ENCODE measurements around the gene KLKB1.

KLKB1 gene

GRCh38 chr4:186216465-186217024 lies 10.8 kb upstream of the KLKB1 start (continued):
- no peak for TF ChIP-seq ZNF10 (tag by site-specific recombination; IDR thresholded peaks at IDR 0.05)
- no peak for TF ChIP-seq ZBTB7A (tag by site-specific recombination; IDR thresholded peaks at IDR 0.05; ENCODE audit: low read depth)
- TF ChIP-seq ZNF391 (tag by site-specific recombination; IDR thresholded peaks at IDR 0.05; ENCODE audit: borderline replicate concordance, low read depth) = no peak
- TF ChIP-seq ZNF140 (tag by site-specific recombination; IDR thresholded peaks at IDR 0.05) = no peak
- no peak for TF ChIP-seq ATF2 (tag by site-specific recombination; IDR thresholded peaks at IDR 0.05; ENCODE audit: low read depth)
- TF ChIP-seq ZNF518A (tag by site-specific recombination; conservative IDR thresholded peaks at IDR 0.05; ENCODE audit: low read depth) = no peak
- TF ChIP-seq ZNF112 (tag by site-specific recombination; IDR thresholded peaks at IDR 0.05) = peak; percentile 81
- TF ChIP-seq ZNF211 (tag by site-specific recombination; IDR thresholded peaks at IDR 0.05; ENCODE audit: low read depth) = no peak
- TF ChIP-seq ZSCAN16 (tag by site-specific recombination; IDR thresholded peaks at IDR 0.05) = no peak
- TF ChIP-seq SCRT1 (tag by site-specific recombination; IDR thresholded peaks at IDR 0.05; ENCODE audit: borderline replicate concordance) = no peak
- TF ChIP-seq ZNF76 (tag by site-specific recombination; IDR thresholded peaks at IDR 0.05; ENCODE audit: borderline replicate concordance, low read depth) = no peak
- no peak for TF ChIP-seq ZNF707 (tag by site-specific recombination; IDR thresholded peaks at IDR 0.05)
- TF ChIP-seq ZNF768 (tag by site-specific recombination; IDR thresholded peaks at IDR 0.05) = no peak
- 0 out of 2 replicates have a peak, but pooled peaks have one; percentile 34 for TF ChIP-seq ZNF24 (tag by site-specific recombination; IDR thresholded peaks at IDR 0.05)
- 0 out of 2 replicates have a peak, but pooled peaks have one; percentile 32 for TF ChIP-seq YY1 (tag by site-specific recombination; IDR thresholded peaks at IDR 0.05)
- TF ChIP-seq ZFP3 (tag by site-specific recombination; IDR thresholded peaks at IDR 0.05; ENCODE audit: low read depth) = no peak
- TF ChIP-seq ZNF623 (tag by site-specific recombination; IDR thresholded peaks at IDR 0.05) = 0 out of 2 replicates have a peak, but pooled peaks have one; percentile 9
- TF ChIP-seq ZBTB1 (tag by site-specific recombination; IDR thresholded peaks at IDR 0.05) = no peak
- 0 out of 2 replicates have a peak, but pooled peaks have one; percentile 15 for TF ChIP-seq INSM2 (tag by site-specific recombination; IDR thresholded peaks at IDR 0.05)
- no peak for TF ChIP-seq ZNF202 (tag by site-specific recombination; IDR thresholded peaks at IDR 0.05; ENCODE audit: borderline replicate concordance)
- TF ChIP-seq GLIS2 (tag by site-specific recombination; IDR thresholded peaks at IDR 0.05) = no peak
- no peak for TF ChIP-seq ZNF639 (tag by site-specific recombination; IDR thresholded peaks at IDR 0.05)
- TF ChIP-seq ZNF394 (tag by site-specific recombination; IDR thresholded peaks at IDR 0.05; ENCODE audit: borderline replicate concordance) = no peak
- TF ChIP-seq ZNF16 (tag by site-specific recombination; IDR thresholded peaks at IDR 0.05; ENCODE audit: low read depth) = no peak
- no peak for TF ChIP-seq ZBTB20 (tag by site-specific recombination; IDR thresholded peaks at IDR 0.05)
- no peak for TF ChIP-seq ZNF302 (tag by site-specific recombination; IDR thresholded peaks at IDR 0.05; ENCODE audit: low read depth)
- peak; percentile 45 for TF ChIP-seq PATZ1 (tag by site-specific recombination; IDR thresholded peaks at IDR 0.05)
- no peak for TF ChIP-seq PRDM1 (tag by site-specific recombination; IDR thresholded peaks at IDR 0.05)
- no peak for TF ChIP-seq KLF1 (tag by site-specific recombination; IDR thresholded peaks at IDR 0.05)
- no peak for TF ChIP-seq ZNF621 (tag by site-specific recombination; IDR thresholded peaks at IDR 0.05)

Data from HEK293 (cell line).